Measurements from ENCODE around the gene NDUFS3. TPM values are rescaled to one million over a fixed set of nuclear protein-coding genes. Genes with fewer than 3 reads are reported as not detected.

Gene NDUFS3
- total RNA-seq, 2 donors from 2014 or later: 27.2 to 28.7 TPM

- Histone ChIP-seq H3K27ac (no peak overlapping the region), H3K9me3 (no peaks in the 10 kb centered on the region), H3K4me1 (peaks cover 13% of the 10 kb centered on the region), H3K36me3 (replicated peaks in 1 of 2; ENCODE audit: insufficient read depth in 1 of 2, low read depth in 2 of 2) (no peaks in the 10 kb centered on the region), H3K27me3 (peaks cover 0 to 29% of the 10 kb centered on the region in 2 donors), H3K4me3 (no peak overlapping the region)
- ATAC-seq: no peak
- DNase-seq: no peak
- WGBS, 2 donors: 47 to 92% methylated on average over 12 to 80 of the region's 122 CpGs
- TF ChIP-seq CTCF (IDR thresholded peaks at IDR 0.05): no peak
- no peak for TF ChIP-seq POLR2A (IDR thresholded peaks at IDR 0.05)
- intact Hi-C loops (cut with DNase I): no loop called here
These were observed 11.3 kb downstream of the NDUFS3 start for GRCh38 chr11:47589977-47590861.

GRCh38 chr11:47591764-47592163 lies 12.9 kb downstream of the NDUFS3 start:
- no peak for ATAC-seq
- WGBS, 2 donors: 52 to 63% methylated on average over 7 of the region's 7 CpGs
- H3K4me1 ChIP-seq: peaks cover 13% of the 10 kb centered on the region
- no peaks in the 10 kb centered on the region for H3K9me3 ChIP-seq
- no peak overlapping the region for H3K4me3 ChIP-seq
- peaks cover 0 to 29% of the 10 kb centered on the region in 2 donors for H3K27me3 ChIP-seq
- no peak overlapping the region for H3K27ac ChIP-seq
- H3K36me3 ChIP-seq (replicated peaks in 1 of 2; ENCODE audit: insufficient read depth in 1 of 2, low read depth in 2 of 2): no peaks in the 10 kb centered on the region
- no peak for DNase-seq
- intact Hi-C loops (cut with DNase I): no loop called here
- TF ChIP-seq CTCF (IDR thresholded peaks at IDR 0.05) (no peak), POLR2A (IDR thresholded peaks at IDR 0.05) (no peak)

- no peaks in the 10 kb centered on the region for H3K36me3 ChIP-seq (replicated peaks in 1 of 2; ENCODE audit: insufficient read depth in 1 of 2, low read depth in 2 of 2)
- H3K9me3 ChIP-seq: no peaks in the 10 kb centered on the region
- no peak overlapping the region for H3K27ac ChIP-seq
- WGBS, 2 donors: 66 to 74% methylated on average over 4 of the region's 4 CpGs
- peaks cover 13% of the 10 kb centered on the region for H3K4me1 ChIP-seq
- no peak overlapping the region for H3K4me3 ChIP-seq
- ATAC-seq (no peak), DNase-seq (no peak)
- peaks cover 0 to 29% of the 10 kb centered on the region in 2 donors for H3K27me3 ChIP-seq
- intact Hi-C loops (cut with DNase I): no loop called here
- TF ChIP-seq CTCF (IDR thresholded peaks at IDR 0.05): no peak
- TF ChIP-seq POLR2A (IDR thresholded peaks at IDR 0.05): no peak
These were observed 13.4 kb downstream of the NDUFS3 start for GRCh38 chr11:47592251-47592650.

GRCh38 chr11:47592970-47593369 lies 14.1 kb downstream of the NDUFS3 start:
- no peak for DNase-seq
- H3K4me1 ChIP-seq: peaks cover 13% of the 10 kb centered on the region
- no peak overlapping the region for H3K4me3 ChIP-seq
- intact Hi-C loops (cut with DNase I): no loop called here
- H3K36me3 ChIP-seq (replicated peaks in 1 of 2; ENCODE audit: insufficient read depth in 1 of 2, low read depth in 2 of 2): no peaks in the 10 kb centered on the region
- WGBS, 2 donors: 47 to 62% methylated on average over 2 of the region's 2 CpGs
- no peak for TF ChIP-seq POLR2A (IDR thresholded peaks at IDR 0.05)
- no peak for TF ChIP-seq CTCF (IDR thresholded peaks at IDR 0.05)
- no peaks in the 10 kb centered on the region for H3K9me3 ChIP-seq
- no peak for ATAC-seq
- no peak overlapping the region for H3K27ac ChIP-seq
- H3K27me3 ChIP-seq: peaks cover 0 to 29% of the 10 kb centered on the region in 2 donors

Data from body of pancreas (tissue), 4 donors.